Keratinocyte (primary cell): ENCODE data around the gene ICAM2.

Experiments
- CTCF ChIP-seq, 3 experiments: IDR thresholded peaks in 1 of 3; conservative IDR thresholded peaks in 1 of 3; optimal IDR thresholded peaks in 1 of 3; 2 replicates in 2 of 3; 3 replicates in 1 of 3; pipeline versions ENCODE3 to v1.5.1; 2011; ENCODE audit warnings: low read length in 3 of 3, mild to moderate bottlenecking in 3 of 3, moderate library complexity in 2 of 3, control low read depth in 1 of 3, inconsistent platforms in 1 of 3; ENCODE audit not compliant: insufficient read depth in 2 of 3; ENCODE audit errors: extremely low read depth in 1 of 3
- EZH2 ChIP-seq: IDR thresholded peaks from one replicate; pipeline ENCODE4 v1.6.1; 2012; ENCODE audit warnings: inconsistent platforms, mild to moderate bottlenecking, low read length, moderate library complexity

- TF ChIP-seq CTCF (optimal IDR thresholded peaks at IDR 0.05 in 1 of 3, IDR thresholded peaks at IDR 0.05 in 1 of 3, conservative IDR thresholded peaks at IDR 0.05 in 1 of 3; ENCODE audit: extremely low read depth in 1 of 3, insufficient read depth in 2 of 3, low read length in 3 of 3) (no peak), EZH2 (no peak)
Observed at GRCh38 chr17:64037802-64038201, 17.4 kb upstream of the ICAM2 start.
